Stimulated activated CD8-positive, alpha-beta memory T cell treated with anti-CD3 and anti-CD28 coated beads, Interleukin-12 subunit alpha, Interleukin-12 subunit beta, amount 100 ng/mL, for 24 hours (primary cell): Measurements from ENCODE around the gene SLCO2A1.

Experiments
- DNase-seq: peaks from one replicate; pipeline ENCODE4 v3.0.0-alpha.2; 2020; ENCODE audit errors: extremely low read depth

Gene SLCO2A1

GRCh38 chr3:133884054-133884886, 145.5 kb downstream of the SLCO2A1 start:
- no peak for DNase-seq

GRCh38 chr3:133883641-133884040, 146.1 kb downstream of the SLCO2A1 start:
- no peak for DNase-seq

- no peak for DNase-seq
These were observed 146.6 kb downstream of the SLCO2A1 start for GRCh38 chr3:133882986-133883586.

GRCh38 chr3:133881939-133882825, 147.5 kb downstream of the SLCO2A1 start:
- DNase-seq: no peak

GRCh38 chr3:133881492-133881891, 148.2 kb downstream of the SLCO2A1 start:
- no peak for DNase-seq

GRCh38 chr3:133880886-133881455, 148.8 kb downstream of the SLCO2A1 start:
- no peak for DNase-seq

GRCh38 chr3:133880287-133880686, 149.4 kb downstream of the SLCO2A1 start:
- DNase-seq: no peak

GRCh38 chr3:133878518-133878917, 151.2 kb downstream of the SLCO2A1 start:
- DNase-seq: no peak
